GM23248 (cell line): ENCODE data around the gene GNB2. TPM values are rescaled to one million over a fixed set of nuclear protein-coding genes. Genes with fewer than 3 reads are reported as not detected.

Experiments used
- DNase-seq: peaks from one replicate; pipeline ENCODE4 v3.0.0-alpha.2; 2015
- H2AFZ ChIP-seq: fragments of 200-600 bp; sonication (generic); 2 replicates; pipeline ENCODE4 v1.6.1; 2016; ENCODE audit warnings: antibody characterized with exemption
- H3F3A ChIP-seq: fragments of 200-600 bp; sonication (generic); 2 replicates; pipeline ENCODE4 v1.6.1; 2016; ENCODE audit warnings: mild to moderate bottlenecking, antibody characterized with exemption, mixed run types; ENCODE audit not compliant: insufficient read depth
- H3K27ac ChIP-seq: fragments of 200-600 bp; sonication (generic); 2 replicates; pipeline ENCODE4 v1.5.1; 2016; ENCODE audit warnings: mild to moderate bottlenecking
- H3K27me3 ChIP-seq: fragments of 200-600 bp; sonication (generic); replicated peaks from 2 replicates; pipeline ENCODE4 v1.6.1; 2016; ENCODE audit warnings: mild to moderate bottlenecking; ENCODE audit not compliant: insufficient read depth
- H3K36me3 ChIP-seq: fragments of 200-600 bp; sonication (generic); 2 replicates; pipeline ENCODE4 v1.6.1; 2016; ENCODE audit warnings: low read depth, mild to moderate bottlenecking
- H3K4me1 ChIP-seq: fragments of 200-600 bp; sonication (generic); 2 replicates; pipeline ENCODE4 v1.6.1; 2016; ENCODE audit warnings: mild to moderate bottlenecking; ENCODE audit not compliant: insufficient read depth
- H3K4me2 ChIP-seq: fragments of 200-600 bp; sonication (generic); one replicate; pipeline ENCODE4 v1.6.1; 2016; ENCODE audit warnings: mild to moderate bottlenecking; ENCODE audit not compliant: unreplicated experiment
- H3K4me3 ChIP-seq: fragments of 200-600 bp; sonication (generic); 2 replicates; pipeline ENCODE4 v1.5.1; 2016; ENCODE audit warnings: mild to moderate bottlenecking
- H3K79me2 ChIP-seq: fragments of 200-600 bp; sonication (generic); 2 replicates; pipeline ENCODE4 v1.6.1; 2016; ENCODE audit warnings: mild to moderate bottlenecking; ENCODE audit not compliant: insufficient read depth
- H3K9ac ChIP-seq: fragments of 200-600 bp; sonication (generic); 2 replicates; pipeline ENCODE4 v1.6.1; 2016; ENCODE audit warnings: mild to moderate bottlenecking
- H3K9me2 ChIP-seq: fragments of 200-600 bp; sonication (generic); 2 replicates; pipeline ENCODE4 v1.6.1; 2016; ENCODE audit warnings: mixed run types, mild to moderate bottlenecking, moderate library complexity; ENCODE audit not compliant: insufficient read depth
- H3K9me3 ChIP-seq: fragments of 200-600 bp; sonication (generic); one replicate; pipeline ENCODE4 v1.6.1; 2017; ENCODE audit warnings: low read depth
- H4K20me1 ChIP-seq: fragments of 200-600 bp; sonication (generic); 2 replicates; pipeline ENCODE4 v1.6.0; 2016; ENCODE audit not compliant: insufficient read depth
- EZH2 ChIP-seq: fragments of 200-600 bp; sonication (generic); IDR thresholded peaks from 2 replicates; pipeline ENCODE4 v1.6.1; 2018; ENCODE audit warnings: antibody characterized with exemption, mild to moderate bottlenecking; ENCODE audit not compliant: insufficient read depth, poor library complexity, severe bottlenecking
- EZH2phosphoT487 ChIP-seq: fragments of 200-600 bp; sonication (generic); IDR thresholded peaks from 2 replicates; pipeline ENCODE4 v1.6.1; 2018; ENCODE audit warnings: antibody characterized with exemption, moderate library complexity, mild to moderate bottlenecking, low read depth; ENCODE audit not compliant: insufficient read depth
- WGBS, 2 experiments: methylation state at CpG; one replicate each; pipeline ENCODE4 v1.1.6; 2015 to 2017; ENCODE audit warnings: low lambda C conversion rate in 2 of 2, low coverage in 1 of 2; ENCODE audit errors: missing lambda C conversion rate in 2 of 2; 5-methylcytosine and 5-hydroxymethylcytosine counted together
- in situ Hi-C: fragments of 300-500 bp; cut with MboI; formaldehyde crosslinking; loops from 2 replicates; pipeline ENCODE4 v1.15.0; 2020
- polyA plus RNA-seq: library from polyadenylated mRNA; unstranded; fragments of >200 nt; fragmentation: Nextera tagmentation; extraction: Ambion mirVana; gene quantifications from 2 replicates; pipeline ENCODE4 v1.2.1, GENCODE V29; 2016
- total RNA-seq: library from RNA; depleted of rRNA; stranded (reverse); fragments of >200 nt; shearing (Covaris generic); gene quantifications from 2 replicates; pipeline ENCODE4 v1.2.3, GENCODE V29; 2014

Gene GNB2
- total and polyA plus RNA-seq, 2 experiments from 2014 or later: 89.8 to 132 TPM

GRCh38 chr7:100627238-100627549 is 46.3 kb upstream of the GNB2 start:
- no peaks in the 10 kb centered on the region for H3K27me3 ChIP-seq
- in situ Hi-C loops: no loop called here
- WGBS, 2 experiments: 80% methylated on average over 21 of the region's 21 CpGs
- no peak overlapping the region for H2AFZ ChIP-seq
- no peaks in the 10 kb centered on the region for H4K20me1 ChIP-seq
- DNase-seq: no peak
- no peaks in the 10 kb centered on the region for H3K36me3 ChIP-seq
- H3K4me1 ChIP-seq: no peaks in the 10 kb centered on the region
- no peaks in the 10 kb centered on the region for H3K9me2 ChIP-seq
- H3K9me3 ChIP-seq: no peaks in the 10 kb centered on the region
- no peak overlapping the region for H3K9ac ChIP-seq
- no peak for TF ChIP-seq EZH2phosphoT487
- no peak for TF ChIP-seq EZH2
- no peak overlapping the region for H3K4me3 ChIP-seq
- H3K79me2 ChIP-seq: no peaks in the 10 kb centered on the region
- no peak overlapping the region for H3K27ac ChIP-seq
- H3K4me2 ChIP-seq: no peak overlapping the region
- no peaks in the 10 kb centered on the region for H3F3A ChIP-seq

- no peak overlapping the region for H3K4me3 ChIP-seq
- H3K27ac ChIP-seq: no peak overlapping the region
- H3K36me3 ChIP-seq: no peaks in the 10 kb centered on the region
- WGBS, 2 experiments: 73 to 82% methylated on average over 10 to 11 of the region's 11 CpGs
- H3F3A ChIP-seq: no peaks in the 10 kb centered on the region
- peak; percentile 32 for DNase-seq
- no peak overlapping the region for H2AFZ ChIP-seq
- in situ Hi-C loops: no loop called here
- no peak overlapping the region for H3K4me2 ChIP-seq
- no peaks in the 10 kb centered on the region for H3K79me2 ChIP-seq
- H3K4me1 ChIP-seq: no peaks in the 10 kb centered on the region
- H3K9me2 ChIP-seq: no peaks in the 10 kb centered on the region
- no peak overlapping the region for H3K9ac ChIP-seq
- no peaks in the 10 kb centered on the region for H4K20me1 ChIP-seq
- H3K27me3 ChIP-seq: peaks cover 11% of the 10 kb centered on the region; the same call in 1 of the 2 replicates
- TF ChIP-seq EZH2phosphoT487 (no peak), EZH2 (no peak)
- no peaks in the 10 kb centered on the region for H3K9me3 ChIP-seq
Measured at GRCh38 chr7:100629117-100629716, 44.3 kb upstream of the GNB2 start.

DNA sequence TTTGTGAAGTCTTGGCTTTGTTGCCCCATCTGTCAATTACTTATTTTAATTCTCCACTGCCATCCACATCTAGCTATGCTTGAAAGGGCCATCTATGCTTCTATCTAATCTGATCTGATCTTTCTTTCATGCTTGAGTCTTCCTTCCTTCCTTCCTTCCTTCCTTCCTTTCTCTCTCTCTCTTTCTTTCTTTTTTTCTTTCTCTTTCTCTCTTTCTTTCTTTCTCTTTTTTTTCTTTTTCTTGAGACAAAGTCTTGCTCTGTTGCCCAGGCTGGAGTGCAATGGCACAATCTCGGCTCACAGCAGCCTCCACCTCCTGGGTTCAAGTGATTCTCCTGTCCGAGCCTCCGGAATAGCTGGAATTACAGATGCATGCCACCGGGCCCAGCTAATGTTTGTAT is 43.5 kb upstream of the GNB2 start:
- no peak overlapping the region for H3K4me2 ChIP-seq
- no peak for TF ChIP-seq EZH2
- TF ChIP-seq EZH2phosphoT487: no peak
- in situ Hi-C loops: no loop called here
- no peaks in the 10 kb centered on the region for H3F3A ChIP-seq
- WGBS, 2 experiments: 80 to 81% methylated on average over 4 of the region's 4 CpGs
- DNase-seq: no peak
- H3K27me3 ChIP-seq: peaks cover 11% of the 10 kb centered on the region; the same call in 1 of the 2 replicates
- H3K36me3 ChIP-seq: no peaks in the 10 kb centered on the region
- H3K27ac ChIP-seq: no peak overlapping the region
- H3K79me2 ChIP-seq: no peaks in the 10 kb centered on the region
- H3K4me3 ChIP-seq: no peak overlapping the region
- no peaks in the 10 kb centered on the region for H3K4me1 ChIP-seq
- no peaks in the 10 kb centered on the region for H4K20me1 ChIP-seq
- no peaks in the 10 kb centered on the region for H3K9me3 ChIP-seq
- H3K9me2 ChIP-seq: no peaks in the 10 kb centered on the region
- H2AFZ ChIP-seq: no peak overlapping the region
- H3K9ac ChIP-seq: no peak overlapping the region

- peak overlapping the region; percentile 62 for H3K4me3 ChIP-seq
- no peaks in the 10 kb centered on the region for H3K36me3 ChIP-seq
- H2AFZ ChIP-seq: peak overlapping the region; percentile 62
- peak overlapping the region; percentile 12; the same call in 1 of the 2 replicates for H3K9ac ChIP-seq
- WGBS, 2 experiments: 5% methylated on average over 50 to 55 of the region's 72 CpGs
- peaks cover 11% of the 10 kb centered on the region; the same call in 1 of the 2 replicates for H3K27me3 ChIP-seq
- DNase-seq: peak; percentile 69
- H3K4me1 ChIP-seq: no peaks in the 10 kb centered on the region
- H3K9me2 ChIP-seq: no peaks in the 10 kb centered on the region
- H3K27ac ChIP-seq: no peak overlapping the region
- in situ Hi-C loops: no loop called here
- no peaks in the 10 kb centered on the region for H3K79me2 ChIP-seq
- TF ChIP-seq EZH2 (peak; percentile 64), EZH2phosphoT487 (no peak)
- H3K9me3 ChIP-seq: no peaks in the 10 kb centered on the region
- H4K20me1 ChIP-seq: no peaks in the 10 kb centered on the region
- no peaks in the 10 kb centered on the region for H3F3A ChIP-seq
- H3K4me2 ChIP-seq: peak overlapping the region; percentile 71
Measured at GRCh38 chr7:100632951-100633717, 40.4 kb upstream of the GNB2 start.
